ENCODE results near the gene CBFA2T2.
"Not testable (repeated sequence)": the region's sequence is repeated elsewhere in the genome, so short reads cannot be mapped to it uniquely, and the experiment has no call there.

Gene CBFA2T2

GRCh38 chr20:33490023-33490933 is at the start of gene CBFA2T2:
CBFA2T2 (plus strand) TSS chr20:33490096; CDS start chr20:33490268, 172 bp downstream.
- DNase-seq (ENCODE audit: low spot score): no peak

DNA sequence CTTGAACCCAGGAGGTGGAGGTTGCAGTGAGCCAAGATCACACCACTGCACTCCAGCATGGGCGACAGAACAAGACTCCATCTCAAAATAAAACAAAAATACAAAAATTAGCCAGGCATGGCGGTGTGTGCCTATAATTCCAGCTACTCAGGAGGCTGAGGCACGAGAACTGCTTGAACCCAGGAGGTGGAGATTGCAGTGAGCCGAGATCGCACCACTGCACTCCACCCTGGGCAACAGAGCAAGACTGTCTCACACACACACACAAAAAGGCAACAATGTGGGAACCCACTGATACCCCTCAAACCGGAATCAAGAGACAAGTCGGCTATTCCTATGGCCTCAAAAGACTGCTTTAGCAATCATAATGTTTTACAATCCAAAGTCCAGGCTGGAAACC is 49.3 kb upstream of the CBFA2T2 start:
- not testable (repeated sequence) for DNase-seq (ENCODE audit: low spot score)

- no peak for DNase-seq (ENCODE audit: low spot score)
These were observed 48.5 kb upstream of the CBFA2T2 start for GRCh38 chr20:33441142-33441955.

- peak; percentile 38 for DNase-seq (ENCODE audit: low spot score)
These were observed 47.5 kb upstream of the CBFA2T2 start for GRCh38 chr20:33442136-33443005.

- no peak for DNase-seq (ENCODE audit: low spot score)
These were observed 46.8 kb upstream of the CBFA2T2 start for GRCh38 chr20:33443006-33443511.

DNA sequence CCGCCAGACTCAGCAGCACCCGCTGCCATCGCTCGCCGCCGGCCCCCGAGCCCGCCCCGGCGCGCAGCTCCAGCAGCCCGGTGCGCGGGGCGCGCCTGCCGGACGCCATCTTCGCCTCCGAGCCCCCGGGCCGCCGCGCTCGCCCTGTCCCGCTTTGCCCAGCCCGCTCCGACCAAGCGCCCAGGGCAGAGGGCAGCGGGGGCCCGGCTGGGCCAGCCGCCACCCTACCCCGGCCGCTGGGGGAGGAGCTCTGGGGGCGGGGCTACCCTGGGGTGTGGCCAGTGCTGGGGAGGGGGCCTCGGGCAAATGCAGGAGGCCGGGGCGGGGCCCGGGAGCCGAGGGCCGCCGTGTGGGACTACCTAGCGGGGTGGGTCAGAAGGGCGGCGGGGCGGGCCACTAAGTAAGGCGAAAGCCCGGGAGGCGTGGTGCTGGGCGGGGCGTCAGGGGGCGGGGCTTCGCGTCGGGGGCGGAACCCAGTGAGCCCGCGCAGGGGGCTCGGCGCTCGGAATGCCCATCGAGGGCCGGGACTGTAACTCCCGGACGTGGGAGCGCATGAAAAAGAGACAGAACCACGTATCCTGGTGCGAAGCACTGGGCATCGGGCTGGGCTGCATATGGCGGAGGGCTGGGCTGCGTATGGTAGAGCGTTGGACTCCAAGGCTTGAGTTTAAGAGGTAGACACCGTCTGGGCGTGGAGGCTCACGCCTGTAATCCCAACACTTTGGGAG is 46.2 kb upstream of the CBFA2T2 start, which contains the start of gene SNTA1:
TSS of gene SNTA1 (minus strand) at position 252 of the 728 bp plus-strand sequence. CDS start at position 109, 143 bp downstream.
- peak; percentile 77 for DNase-seq (ENCODE audit: low spot score)

GRCh38 chr20:33444797-33445560 is 44.9 kb upstream of the CBFA2T2 start:
- DNase-seq (ENCODE audit: low spot score): no peak

DNA sequence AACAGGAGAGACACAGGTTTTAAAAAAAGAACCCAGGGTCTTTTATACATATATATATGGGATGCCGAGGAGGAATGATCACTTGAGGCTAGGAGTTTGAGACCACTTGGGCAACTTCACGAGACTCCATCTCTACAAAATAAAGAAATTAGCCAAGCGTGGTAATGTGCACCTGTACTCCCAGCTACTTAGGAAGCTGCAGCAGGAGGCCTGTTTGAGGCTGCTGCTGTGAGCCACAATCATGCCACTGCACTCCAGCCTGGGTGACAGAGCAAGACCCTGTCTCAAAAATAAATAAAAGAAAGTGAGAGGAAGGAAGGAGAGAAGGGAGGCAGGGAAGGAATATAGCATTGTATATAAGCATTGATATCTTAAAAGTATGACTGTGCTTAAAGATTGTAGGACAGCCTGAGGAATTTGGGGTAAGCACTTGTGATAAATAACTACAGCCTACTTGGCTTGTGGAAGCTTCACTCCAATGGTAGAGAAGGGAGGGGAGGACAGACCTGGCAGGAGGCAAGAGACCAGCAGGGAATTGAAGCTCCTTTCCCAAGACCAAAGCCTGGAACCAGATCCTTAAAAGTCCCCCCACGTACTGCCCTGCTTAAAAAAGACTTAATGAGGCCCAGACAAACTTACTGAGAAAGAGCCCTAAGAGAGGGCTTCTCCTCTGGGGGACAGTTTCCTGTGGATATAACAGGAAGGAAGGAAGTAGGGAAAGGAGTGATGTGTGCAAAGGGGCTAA is 43.8 kb upstream of the CBFA2T2 start:
- DNase-seq (ENCODE audit: low spot score): no peak

- DNase-seq (ENCODE audit: low spot score): peak; percentile 70
These were observed 39.0 kb upstream of the CBFA2T2 start for GRCh38 chr20:33450867-33451266.

- peak; percentile 78 for DNase-seq (ENCODE audit: low spot score)
These were observed 32.8 kb upstream of the CBFA2T2 start for GRCh38 chr20:33456916-33457642.

GRCh38 chr20:33459599-33459998 is 30.3 kb upstream of the CBFA2T2 start:
- DNase-seq (ENCODE audit: low spot score): no peak

DNA sequence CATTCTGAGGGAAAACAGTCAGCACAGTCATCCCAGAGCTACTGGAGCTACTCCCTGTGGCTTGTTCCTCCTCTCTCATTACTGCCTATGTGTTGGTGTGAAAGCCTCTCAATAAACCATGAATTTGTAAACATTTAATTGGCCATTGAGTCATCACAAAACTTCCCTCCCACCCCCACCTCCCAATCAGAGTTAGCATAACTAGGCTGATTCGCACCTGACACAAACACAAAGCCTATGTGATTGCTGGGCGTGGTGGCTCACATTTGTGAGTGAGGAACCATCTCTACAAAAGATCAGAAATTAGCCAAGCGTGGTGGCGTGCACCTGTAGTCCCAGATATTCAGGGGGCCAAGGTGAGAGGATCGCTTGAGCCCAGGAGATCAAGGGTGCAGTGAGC is 29.2 kb upstream of the CBFA2T2 start:
- no peak for DNase-seq (ENCODE audit: low spot score)

- no peak for DNase-seq (ENCODE audit: low spot score)
These were observed 26.4 kb upstream of the CBFA2T2 start for GRCh38 chr20:33463332-33464101.

DNA sequence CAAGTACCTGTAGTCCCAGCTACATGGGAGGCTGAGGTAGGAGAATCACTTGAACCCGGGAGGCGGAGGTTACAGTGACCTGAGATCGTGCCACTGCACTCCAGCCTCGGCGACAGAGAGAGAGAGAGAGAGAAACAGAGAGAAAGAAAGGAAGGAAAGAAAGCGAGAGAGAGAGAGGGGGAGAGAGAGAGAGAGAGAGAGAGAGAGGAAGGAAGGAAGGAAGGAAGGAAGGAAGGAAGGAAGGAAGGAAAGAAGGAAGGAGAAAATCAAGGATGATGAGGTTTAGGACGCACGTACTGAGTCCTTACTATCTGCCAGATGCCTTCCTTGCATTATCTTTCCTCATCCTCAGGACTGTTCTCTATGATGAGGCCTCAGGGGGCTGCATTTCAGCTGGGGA is 25.1 kb upstream of the CBFA2T2 start:
- not testable (repeated sequence) for DNase-seq (ENCODE audit: low spot score)

DNA sequence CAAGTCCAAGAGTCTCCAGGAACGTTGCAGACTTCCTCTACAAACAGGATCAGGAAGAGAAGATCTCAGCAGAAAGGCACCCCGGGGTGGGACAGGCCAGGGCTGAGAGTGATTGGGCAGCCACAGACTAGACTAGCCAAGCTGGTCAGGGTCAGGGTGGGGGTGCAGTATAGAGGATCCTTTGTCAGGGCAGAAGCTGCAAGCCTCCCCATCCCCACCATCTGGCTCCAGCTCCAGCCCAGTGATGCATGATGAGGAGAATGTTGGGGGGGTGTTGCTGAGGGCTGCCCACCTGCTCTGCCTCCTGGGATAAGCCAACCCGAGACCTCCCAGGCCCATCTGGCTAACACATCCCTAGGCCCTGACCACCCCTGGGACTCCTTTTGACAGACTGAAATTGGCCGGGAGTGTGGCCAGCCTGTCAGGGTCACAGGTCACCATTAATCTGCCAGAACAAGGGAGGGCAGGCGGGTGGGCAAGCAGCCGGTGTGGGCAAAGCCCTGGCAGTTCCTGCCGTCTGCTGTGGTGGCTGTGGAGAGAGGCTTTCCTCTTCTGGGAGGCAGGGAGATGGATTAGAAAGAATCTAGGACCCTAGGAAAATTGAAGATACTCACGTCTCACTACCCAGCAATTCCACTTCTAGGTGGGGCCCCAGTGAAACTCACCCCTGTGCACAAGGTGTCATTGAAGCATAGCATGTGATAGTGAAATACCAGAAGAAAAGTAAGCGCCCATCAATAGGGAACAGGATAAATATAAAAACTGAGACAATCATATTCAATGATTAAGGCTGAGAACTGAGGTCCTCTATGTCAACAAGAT is 24.2 kb upstream of the CBFA2T2 start:
- DNase-seq (ENCODE audit: low spot score): no peak

- no peak for DNase-seq (ENCODE audit: low spot score)
These were observed 23.6 kb upstream of the CBFA2T2 start for GRCh38 chr20:33466303-33466646.

- no peak for DNase-seq (ENCODE audit: low spot score)
These were observed 19.4 kb upstream of the CBFA2T2 start for GRCh38 chr20:33470457-33470856.

All from RKO (cell line).